HG03064 (cell line): ENCODE results near the gene SERPINB6.

Source experiments
- ATAC-seq: cut with Tn5 transposase; IDR thresholded peaks from one replicate; pipeline ENCODE4 v1.9.1; 2021; ENCODE audit warnings: low read depth; ENCODE audit not compliant: unreplicated experiment

SERPINB6 gene

GRCh38 chr6:2999618-3000557, 28.5 kb upstream of the SERPINB6 start, which contains the start of gene NQO2:
Gene NQO2 (plus strand): TSS chr6:2999894. CDS start chr6:3006553, 6,659 bp downstream.
- ATAC-seq = peak; percentile 62

- ATAC-seq = peak; percentile 29
Observed at GRCh38 chr6:2998998-2999617, 27.7 kb upstream of the SERPINB6 start.

- peak; percentile 40 for ATAC-seq
Observed at GRCh38 chr6:2998249-2998997, 27.1 kb upstream of the SERPINB6 start.

GRCh38 chr6:2993755-2994317, 22.5 kb upstream of the SERPINB6 start:
- no peak for ATAC-seq

- no peak for ATAC-seq
Observed at GRCh38 chr6:2992330-2992979, 21.1 kb upstream of the SERPINB6 start.

- no peak for ATAC-seq
Observed at GRCh38 chr6:2990932-2991506, 19.7 kb upstream of the SERPINB6 start.

GRCh38 chr6:2990248-2990931, 19.0 kb upstream of the SERPINB6 start:
- ATAC-seq = no peak

GRCh38 chr6:2989332-2990247, 18.2 kb upstream of the SERPINB6 start:
- peak; percentile 69 for ATAC-seq

GRCh38 chr6:2988426-2989331, 17.3 kb upstream of the SERPINB6 start:
- ATAC-seq = peak; percentile 63

GRCh38 chr6:2988094-2988425, 16.7 kb upstream of the SERPINB6 start:
- no peak for ATAC-seq

GRCh38 chr6:2986722-2987221, 15.4 kb upstream of the SERPINB6 start:
- ATAC-seq = no peak

- no peak for ATAC-seq
Observed at GRCh38 chr6:2984738-2985406, 13.5 kb upstream of the SERPINB6 start.

GRCh38 chr6:2982426-2983117, 11.2 kb upstream of the SERPINB6 start:
- ATAC-seq = no peak

GRCh38 chr6:2980465-2980855, 9.1 kb upstream of the SERPINB6 start:
- no peak for ATAC-seq

- no peak for ATAC-seq
Observed at GRCh38 chr6:2979819-2980464, 8.6 kb upstream of the SERPINB6 start.

GRCh38 chr6:2978923-2979322, 7.6 kb upstream of the SERPINB6 start:
- no peak for ATAC-seq
